NCI-H1436 (cell line): ENCODE data around the gene ARHGEF28.

Source experiments
- DNase-seq: peaks from one replicate; lab custom pipeline; 2025; lab: John Stamatoyannopoulos, UW

ARHGEF28 gene, protein sequence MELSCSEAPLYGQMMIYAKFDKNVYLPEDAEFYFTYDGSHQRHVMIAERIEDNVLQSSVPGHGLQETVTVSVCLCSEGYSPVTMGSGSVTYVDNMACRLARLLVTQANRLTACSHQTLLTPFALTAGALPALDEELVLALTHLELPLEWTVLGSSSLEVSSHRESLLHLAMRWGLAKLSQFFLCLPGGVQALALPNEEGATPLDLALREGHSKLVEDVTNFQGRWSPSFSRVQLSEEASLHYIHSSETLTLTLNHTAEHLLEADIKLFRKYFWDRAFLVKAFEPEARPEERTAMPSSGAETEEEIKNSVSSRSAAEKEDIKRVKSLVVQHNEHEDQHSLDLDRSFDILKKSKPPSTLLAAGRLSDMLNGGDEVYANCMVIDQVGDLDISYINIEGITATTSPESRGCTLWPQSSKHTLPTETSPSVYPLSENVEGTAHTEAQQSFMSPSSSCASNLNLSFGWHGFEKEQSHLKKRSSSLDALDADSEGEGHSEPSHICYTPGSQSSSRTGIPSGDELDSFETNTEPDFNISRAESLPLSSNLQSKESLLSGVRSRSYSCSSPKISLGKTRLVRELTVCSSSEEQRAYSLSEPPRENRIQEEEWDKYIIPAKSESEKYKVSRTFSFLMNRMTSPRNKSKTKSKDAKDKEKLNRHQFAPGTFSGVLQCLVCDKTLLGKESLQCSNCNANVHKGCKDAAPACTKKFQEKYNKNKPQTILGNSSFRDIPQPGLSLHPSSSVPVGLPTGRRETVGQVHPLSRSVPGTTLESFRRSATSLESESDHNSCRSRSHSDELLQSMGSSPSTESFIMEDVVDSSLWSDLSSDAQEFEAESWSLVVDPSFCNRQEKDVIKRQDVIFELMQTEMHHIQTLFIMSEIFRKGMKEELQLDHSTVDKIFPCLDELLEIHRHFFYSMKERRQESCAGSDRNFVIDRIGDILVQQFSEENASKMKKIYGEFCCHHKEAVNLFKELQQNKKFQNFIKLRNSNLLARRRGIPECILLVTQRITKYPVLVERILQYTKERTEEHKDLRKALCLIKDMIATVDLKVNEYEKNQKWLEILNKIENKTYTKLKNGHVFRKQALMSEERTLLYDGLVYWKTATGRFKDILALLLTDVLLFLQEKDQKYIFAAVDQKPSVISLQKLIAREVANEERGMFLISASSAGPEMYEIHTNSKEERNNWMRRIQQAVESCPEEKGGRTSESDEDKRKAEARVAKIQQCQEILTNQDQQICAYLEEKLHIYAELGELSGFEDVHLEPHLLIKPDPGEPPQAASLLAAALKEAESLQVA (N-terminal part only)

DNA sequence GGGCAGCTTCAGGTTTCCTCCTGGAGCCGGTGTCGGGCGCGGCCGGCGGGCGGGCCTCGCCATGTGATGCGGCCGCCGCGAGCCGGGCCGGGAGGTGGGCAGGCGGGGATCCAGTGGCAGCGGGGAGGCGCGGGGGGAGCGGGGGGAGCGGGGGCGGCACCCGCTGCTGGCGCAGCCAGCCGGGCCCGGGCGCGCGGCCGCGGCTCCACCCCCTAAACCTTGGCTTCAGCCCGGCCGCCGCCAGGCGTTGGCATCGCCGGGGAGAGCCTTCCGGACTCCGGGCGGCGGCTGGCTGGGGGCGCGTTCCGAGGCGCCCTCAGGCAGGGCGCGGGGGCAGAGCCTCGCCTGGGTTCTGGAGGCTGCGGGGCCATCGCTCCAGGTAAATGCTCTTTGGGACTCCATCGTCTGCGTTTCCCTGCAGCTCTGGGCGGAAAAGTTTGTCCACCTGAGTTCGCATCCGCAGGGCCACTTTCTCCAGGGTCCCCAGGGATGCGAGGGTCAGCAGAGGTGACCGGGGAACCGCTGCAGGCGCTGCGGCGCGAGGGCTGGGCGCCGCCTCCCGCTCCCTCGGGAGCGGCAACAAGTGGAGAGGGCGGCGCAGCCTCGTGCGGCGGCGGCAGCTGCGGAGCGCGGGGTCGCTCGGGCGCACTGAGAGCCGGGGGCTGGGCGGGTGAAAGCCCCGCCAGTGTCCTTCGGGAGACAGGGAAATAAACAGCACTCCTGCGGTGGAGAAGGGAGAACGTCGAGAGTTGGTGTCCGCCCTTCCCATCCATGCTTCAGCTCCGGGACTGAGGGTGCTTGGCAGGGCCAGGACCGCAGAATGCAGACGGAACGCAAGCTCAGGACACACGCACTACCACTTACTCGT is at the start of gene ARHGEF28:
TSS of gene ARHGEF28 (plus strand) at position 253 of the 868 bp plus-strand sequence. CDS start 58,656 bp downstream, outside the sequence.
- DNase-seq: peak; percentile 67

DNA sequence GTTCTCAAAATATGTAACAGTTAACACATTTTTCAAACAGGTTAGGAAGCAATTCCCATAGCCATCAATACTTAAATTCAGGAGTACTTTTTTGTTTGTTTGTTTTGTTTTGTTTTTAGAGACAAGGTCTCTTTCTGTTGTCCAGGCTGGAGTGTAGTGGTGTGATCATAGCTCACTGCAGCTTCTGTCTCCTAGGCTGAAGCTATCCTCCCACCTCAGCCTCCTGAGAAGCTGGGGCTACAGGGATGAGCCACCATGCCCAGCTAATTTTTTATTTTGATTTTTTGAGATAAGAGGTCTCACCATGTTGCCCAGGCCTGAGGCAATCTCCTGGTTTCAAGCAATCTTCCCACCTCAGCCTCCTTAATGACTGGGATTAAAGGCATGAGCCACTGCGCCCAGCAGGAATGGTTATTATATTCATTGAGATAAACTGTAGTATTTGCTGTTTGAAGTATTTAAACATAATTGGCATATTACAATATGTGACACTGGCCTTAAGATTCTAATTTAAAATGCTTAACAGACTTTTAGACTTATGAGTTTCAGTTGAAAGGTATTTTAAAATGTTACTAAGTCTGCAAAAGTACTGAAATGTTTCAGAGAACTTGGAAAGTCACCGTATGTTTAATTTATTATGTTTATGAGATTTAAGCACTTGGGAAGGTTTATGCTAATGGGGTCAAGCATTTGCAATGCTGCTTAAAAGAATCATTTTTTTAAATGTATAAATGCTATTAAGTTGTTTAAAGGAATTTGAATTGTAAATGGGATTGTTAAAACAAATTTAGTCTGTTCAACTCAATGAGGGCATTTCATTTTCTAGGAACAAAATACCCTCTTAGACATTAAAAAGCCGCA is 43.5 kb upstream of the ARHGEF28 start:
- no peak for DNase-seq

DNA sequence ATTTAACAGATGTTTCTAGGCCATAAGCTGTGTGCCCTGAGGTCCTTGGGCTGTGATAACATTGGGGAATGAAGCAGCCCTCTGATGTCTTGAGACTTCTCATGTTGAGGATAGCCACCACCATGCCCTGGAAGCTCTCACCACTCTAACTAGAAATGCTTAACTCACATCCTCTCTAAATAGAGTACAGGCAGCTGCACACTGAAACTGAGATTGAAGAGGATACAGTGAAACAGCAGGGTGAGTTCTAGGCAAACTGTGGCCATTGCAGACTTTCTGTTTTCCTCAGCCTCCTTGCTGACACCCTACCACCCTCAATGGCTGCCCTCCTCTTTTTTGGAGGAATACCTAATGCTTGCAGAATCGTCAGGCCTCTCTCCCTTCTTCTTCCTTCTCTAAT is 38.1 kb upstream of the ARHGEF28 start:
- DNase-seq: no peak

DNA sequence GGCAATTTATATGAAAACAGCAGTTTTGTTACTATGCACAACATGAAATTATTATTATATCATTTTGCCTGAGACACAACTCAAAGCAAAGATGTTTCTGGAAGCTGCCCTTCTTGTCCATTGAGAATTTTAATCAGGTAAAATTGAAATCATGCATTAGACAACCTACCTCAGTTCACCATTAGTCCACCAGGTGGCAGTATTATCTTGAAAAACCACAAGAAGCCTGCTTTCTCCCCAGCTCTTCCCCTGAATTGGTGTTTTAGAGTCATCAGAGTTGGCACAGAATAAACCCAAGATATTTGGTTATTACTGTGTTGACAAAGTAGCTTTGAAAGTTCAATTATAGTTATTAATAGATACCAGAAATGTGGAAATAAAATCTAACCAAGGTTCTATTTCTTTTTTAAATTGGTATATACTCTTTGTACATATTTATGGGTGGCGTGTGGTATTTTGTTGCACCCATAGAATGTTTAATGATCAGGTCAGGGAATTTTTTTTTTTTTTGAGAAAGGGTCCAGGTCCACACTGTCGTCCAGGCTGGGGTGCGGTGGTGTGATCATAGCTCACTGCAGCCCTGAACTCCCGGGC is 34.8 kb upstream of the ARHGEF28 start:
- peak; percentile 84 for DNase-seq

DNA sequence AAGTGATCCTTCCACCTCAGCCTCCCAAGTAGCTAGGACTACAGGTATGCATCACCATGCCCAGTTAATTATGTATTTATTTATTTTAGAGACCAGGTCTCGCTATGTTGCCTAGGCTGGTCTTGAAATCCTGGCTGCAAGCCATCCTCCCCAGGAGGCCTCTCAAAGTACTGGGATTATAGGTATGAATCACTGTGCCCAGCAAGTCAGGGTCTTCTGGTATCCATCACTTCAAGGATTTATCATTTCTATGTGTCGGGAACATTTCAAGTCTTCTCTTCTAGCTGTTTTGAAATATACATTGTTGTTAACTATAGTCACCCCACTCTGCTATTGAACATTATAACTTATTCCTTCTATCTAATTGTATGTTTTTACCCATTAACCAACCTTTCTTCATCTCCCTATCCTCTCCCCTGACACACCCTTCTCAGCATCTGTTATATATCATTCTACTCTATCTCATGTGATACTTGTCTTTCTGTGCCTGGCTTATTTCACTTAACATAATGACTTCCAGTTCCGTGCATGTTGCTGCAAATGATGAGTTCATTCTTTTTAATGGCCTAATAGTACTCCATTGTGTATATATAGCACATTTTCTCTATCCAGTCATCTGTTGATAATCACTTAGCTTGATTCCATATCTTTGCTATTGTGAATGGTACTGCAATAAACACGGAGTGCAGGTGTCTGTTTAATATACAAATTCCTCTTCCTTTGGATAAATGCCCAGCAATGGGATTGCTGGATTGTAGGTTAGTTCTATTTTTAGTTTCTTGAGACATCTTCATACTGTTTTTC is 34.1 kb upstream of the ARHGEF28 start:
- DNase-seq: no peak

DNA sequence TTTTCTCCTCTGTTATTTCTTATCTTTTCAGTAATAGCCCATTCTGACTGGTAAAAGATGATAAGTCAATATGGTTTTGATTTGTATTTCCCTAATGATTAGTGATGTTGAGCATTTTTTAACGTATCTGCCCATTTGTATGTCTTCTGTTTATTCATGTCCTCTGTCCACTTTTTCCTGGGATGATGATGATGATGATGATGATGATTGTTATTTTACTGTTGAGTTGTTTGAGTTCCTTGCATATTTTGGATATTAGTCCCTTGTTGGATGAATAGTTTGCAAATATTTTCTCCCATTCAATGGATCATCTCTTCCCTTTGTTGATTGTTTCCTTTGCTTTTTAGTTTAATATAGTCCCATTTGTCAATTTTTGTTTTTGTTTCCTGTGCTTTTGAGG is 33.4 kb upstream of the ARHGEF28 start:
- DNase-seq: no peak

DNA sequence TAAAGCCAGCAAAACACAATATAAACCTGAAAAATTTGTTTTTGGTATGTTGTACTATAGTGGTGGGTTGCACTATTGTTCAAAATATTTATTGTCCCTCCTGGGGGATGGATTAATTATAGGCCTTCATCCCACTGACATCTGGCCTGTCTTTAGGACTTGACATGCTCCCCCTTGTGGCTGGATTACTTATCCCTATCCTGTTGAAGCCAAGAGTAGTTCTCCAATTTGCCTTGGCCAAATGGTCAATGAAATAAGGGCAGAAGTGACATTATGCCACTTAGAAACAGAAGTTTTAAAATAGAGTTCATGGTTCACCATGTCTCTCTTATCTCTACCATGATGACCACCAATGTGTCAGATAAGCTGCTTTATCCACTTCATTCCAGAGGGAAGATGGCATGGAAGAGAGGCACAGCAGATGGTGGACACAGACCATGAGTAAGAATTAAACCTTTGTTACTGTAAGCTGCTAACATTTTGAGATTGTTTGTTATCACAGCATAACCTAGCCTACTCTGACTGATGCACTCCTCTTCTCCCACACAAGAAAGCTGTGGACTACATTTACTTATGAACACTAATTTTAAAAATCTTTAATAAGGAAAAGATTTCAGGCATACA is 29.2 kb upstream of the ARHGEF28 start:
- peak; percentile 3 for DNase-seq

DNA sequence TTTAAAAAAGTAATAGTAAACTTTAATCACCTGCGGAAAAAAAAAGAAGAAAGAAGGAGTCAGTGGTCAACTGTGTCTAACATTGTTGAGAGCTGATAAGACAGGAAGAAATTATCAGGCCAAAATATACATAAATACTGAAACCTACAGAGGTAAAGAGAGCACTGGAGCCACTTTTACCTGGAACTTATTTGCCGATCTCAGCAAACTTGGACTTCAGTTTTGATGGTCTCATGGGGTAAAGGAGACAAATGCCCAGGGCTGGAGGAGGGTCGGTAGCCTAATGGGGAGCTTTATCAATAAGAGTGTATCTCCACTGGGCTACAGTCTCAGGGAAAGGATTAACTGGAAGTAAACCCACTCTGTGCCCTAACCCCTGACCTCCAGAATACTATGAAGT is 26.6 kb upstream of the ARHGEF28 start:
- no peak for DNase-seq

DNA sequence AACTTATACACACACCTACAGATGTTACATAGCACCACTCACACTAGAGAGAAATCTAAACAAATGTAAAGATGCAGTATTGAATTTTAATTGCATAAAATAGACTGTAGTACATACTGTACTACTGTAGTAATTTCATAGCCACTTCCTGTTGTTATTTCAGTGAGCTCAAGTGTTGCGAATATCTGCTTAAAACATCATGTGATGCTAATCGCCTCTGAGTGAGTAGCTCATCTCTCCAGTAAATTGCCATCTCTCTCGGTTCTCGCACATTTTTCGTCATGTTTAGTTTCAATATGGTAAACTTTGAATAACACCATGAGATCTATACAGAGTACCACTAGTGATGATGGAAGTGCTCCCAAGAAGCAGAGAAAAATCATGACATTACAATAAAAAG is 22.0 kb upstream of the ARHGEF28 start:
- no peak for DNase-seq

DNA sequence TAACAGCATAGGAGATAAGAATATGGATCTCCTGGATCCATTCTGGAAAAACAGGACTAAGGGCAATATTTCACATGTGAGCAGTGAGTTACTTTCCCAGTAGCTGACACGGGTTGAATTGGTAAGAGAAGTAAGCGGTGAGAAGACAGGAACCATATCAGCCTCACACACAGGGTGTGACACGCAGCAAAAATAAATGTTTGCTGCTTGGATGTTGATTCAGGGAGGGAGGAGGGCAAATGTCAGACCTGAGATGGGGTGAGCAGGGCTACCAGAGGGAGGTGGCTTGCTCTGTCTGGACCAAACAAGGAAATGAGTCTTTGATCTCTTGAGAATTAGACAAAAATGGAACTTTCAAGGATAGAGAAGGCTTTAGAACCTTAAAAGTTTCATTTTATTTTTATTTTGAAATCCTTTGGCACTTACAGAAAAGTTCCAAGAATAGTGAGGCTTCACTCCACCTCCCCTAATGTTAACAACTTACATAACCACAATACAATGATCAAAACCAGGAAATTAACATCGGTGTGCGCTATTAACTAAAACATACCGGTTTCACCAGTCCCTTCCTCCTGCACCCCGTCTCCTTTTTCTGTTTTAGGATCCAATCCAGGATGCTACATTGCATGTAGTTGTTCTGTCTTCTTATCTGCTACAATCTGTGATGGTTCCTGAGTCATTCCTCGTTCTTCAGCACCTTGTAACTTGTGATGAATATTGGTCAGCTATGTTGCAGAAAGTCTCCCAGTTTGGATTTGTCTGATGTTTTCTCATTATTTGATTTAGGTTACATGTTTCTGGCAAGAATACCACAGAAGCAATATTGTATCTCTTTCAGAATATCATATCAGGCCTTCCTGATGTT is 20.5 kb upstream of the ARHGEF28 start:
- no peak for DNase-seq

DNA sequence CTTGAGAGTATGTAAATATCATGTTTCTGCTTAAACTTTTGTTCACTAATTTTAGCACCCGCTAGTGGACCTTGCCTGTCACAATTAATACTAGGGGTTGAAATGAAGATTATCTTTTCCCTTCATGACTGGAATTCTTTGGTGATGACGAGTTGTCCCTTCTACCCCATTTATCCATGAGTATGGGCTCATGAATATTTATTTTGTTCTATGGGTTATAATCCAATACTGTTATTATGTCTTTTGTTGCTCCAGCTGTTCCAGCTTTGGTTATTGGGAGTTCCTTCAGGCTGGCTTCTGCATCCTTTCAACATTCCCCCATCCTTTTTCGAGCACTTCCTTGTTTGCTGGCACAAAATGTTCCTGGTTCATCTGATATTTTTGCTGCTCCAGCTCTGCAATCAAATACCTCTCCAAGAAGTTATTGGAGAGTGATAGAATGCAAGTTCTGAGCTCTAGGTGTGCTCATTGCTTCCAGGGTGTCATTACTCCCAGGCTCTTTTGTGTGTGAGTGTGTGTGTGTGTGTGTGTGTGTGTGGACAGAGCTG is 19.7 kb upstream of the ARHGEF28 start:
- no peak for DNase-seq

DNA sequence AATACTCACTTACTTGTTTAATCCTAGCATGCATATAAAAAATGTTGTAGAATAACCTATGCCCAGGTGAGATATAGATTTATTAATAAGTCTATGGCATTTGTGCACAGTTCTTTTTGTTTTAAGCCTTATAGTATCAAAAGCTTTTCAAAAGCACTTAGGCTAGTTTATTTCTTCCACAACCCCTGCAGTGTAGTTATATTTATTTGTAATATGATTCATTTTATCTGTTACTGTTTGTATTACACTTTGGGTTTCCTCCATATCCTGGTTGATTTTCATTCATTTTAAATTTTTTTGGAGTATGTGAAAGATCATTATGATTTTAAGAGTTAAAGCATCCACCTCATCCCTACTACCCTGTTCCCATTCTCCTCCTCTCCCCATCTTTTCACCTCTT is 18.8 kb upstream of the ARHGEF28 start:
- DNase-seq: no peak

DNA sequence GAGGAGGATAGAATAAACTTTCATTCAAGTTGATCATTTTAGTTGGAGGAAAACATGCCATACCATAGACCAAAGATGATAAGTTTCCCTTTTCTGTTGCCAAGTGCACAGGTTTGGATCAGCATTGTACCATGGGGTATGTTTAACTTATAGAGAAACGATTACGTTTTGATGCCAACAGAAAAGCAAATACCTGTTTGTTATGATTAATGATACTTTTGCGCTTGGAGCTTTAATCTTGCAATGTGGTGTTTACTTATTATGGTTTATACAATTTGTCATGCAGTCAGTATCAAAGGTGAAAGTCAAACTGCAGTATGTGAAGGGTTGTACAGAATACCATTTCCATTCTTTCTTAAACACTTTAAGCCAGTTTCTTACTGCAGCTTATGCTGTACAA is 13.2 kb upstream of the ARHGEF28 start:
- no peak for DNase-seq

DNA sequence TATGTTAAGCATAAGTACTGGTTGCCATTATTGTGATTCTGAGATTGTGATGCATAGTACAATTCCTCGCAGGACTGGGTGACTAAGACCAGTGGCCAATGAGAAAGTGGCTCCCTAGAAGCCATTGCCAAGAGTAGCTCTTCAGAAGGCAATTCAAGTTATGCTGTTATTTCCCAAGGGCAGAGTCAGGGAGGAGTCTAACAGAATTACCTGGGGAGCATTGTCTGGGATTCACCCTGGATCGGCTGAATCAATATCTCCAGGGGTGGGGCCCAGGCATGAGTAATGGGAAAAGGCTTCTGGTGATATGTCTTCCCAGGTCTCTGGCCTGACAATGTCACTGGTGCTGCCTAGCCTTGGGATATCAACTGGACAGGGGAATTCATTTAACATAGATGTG is 10.9 kb upstream of the ARHGEF28 start:
- DNase-seq: no peak

DNA sequence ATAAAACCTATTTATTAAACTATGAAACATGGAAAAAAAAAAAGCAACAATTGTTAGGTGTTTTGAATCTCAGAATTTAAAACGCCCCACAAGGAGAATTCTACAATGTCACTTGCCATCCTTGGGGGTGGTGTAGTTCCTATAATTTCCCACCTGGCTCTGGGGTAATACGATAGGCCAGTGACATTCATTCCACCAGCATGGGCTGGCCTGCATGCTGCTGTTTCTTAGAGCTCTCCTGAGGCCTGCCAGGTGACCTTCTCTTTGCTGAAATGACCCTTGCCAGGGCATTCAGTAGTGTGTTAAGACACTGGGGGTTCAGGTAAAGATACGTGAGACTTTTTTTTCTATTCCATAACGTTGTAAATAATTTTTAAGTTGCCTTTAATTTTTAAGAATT is 10.0 kb upstream of the ARHGEF28 start:
- DNase-seq: no peak

DNA sequence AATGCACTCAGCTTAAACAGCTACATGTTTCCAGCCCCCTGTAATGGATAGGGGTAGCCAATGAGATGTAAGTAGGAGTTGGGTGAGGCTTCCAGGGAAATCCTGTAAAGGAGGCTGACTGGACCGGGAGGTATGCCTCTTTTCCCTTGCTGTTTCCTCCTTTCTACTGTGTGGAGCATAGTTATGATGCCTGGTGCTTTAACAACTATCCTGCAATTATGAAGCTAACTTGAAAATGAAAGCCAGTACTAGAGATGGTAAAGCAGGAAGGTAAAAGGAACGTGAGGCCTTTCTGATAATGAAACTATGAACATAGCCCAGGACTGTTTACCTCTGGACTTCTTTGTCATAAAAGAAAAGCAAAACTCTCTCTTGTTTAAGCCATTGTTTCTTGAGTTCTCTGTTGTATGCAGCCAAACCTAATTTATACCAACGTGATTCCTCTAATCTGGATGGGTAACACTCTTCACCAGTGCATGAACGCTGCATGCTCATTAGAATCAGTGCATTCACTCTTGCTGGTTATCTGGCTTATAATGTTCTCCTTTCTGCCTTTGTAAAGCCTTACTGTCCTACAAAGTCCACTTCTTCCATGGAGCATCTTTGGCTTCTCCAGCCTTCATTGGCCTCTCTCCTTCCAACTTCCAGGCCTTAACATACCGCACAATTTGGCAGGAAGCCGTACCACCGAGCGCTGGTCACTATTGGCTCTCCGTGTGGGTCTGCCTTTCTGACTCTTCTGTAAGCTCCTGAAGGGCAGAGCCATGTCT is 8.3 kb upstream of the ARHGEF28 start:
- no peak for DNase-seq
